Osteoblast (primary cell): Measurements from ENCODE around the gene MASTL. TPM values are rescaled to one million over a fixed set of nuclear protein-coding genes. Genes with fewer than 3 reads are reported as not detected.
A peak's percentile ranks its signal among the peaks of the same experiment; 100 is the strongest.

Experiments used
- DNase-seq: peaks from one replicate; pipeline ENCODE4 v3.0.0; 2011; ENCODE audit warnings: low spot score, mixed read lengths; ENCODE audit not compliant: insufficient read length; ENCODE audit errors: missing footprints
- H2AFZ ChIP-seq: 2 replicates; pipeline ENCODE4 v1.6.0; 2011; ENCODE audit warnings: mild to moderate bottlenecking, low read length
- H3K27ac ChIP-seq: 2 replicates; pipeline ENCODE4 v1.5.1; 2011; ENCODE audit warnings: mild to moderate bottlenecking, low read depth, low read length, moderate library complexity
- H3K27me3 ChIP-seq: 2 replicates; pipeline ENCODE4 v1.6.0; 2012; ENCODE audit warnings: mild to moderate bottlenecking, control low read depth, inconsistent platforms, low read length, moderate library complexity; ENCODE audit not compliant: insufficient read depth
- H3K36me3 ChIP-seq: 2 replicates; pipeline ENCODE4 v1.5.1; 2011; ENCODE audit warnings: mild to moderate bottlenecking, low read length, control low read depth, moderate library complexity; ENCODE audit not compliant: insufficient read depth
- H3K4me1 ChIP-seq: 2 replicates; pipeline ENCODE4 v1.5.1; 2011; ENCODE audit warnings: mild to moderate bottlenecking, low read length, control low read depth, moderate library complexity; ENCODE audit not compliant: insufficient read depth
- H3K4me2 ChIP-seq: 2 replicates; pipeline ENCODE4 v1.6.0; 2011; ENCODE audit warnings: mild to moderate bottlenecking, low read length; ENCODE audit not compliant: insufficient read depth
- H3K4me3 ChIP-seq: fragments of 200-600 bp; sonication (generic); 3 replicates; pipeline ENCODE4 v1.5.1; 2012; ENCODE audit warnings: mild to moderate bottlenecking, low read length, inconsistent platforms; ENCODE audit not compliant: insufficient read depth
- H3K79me2 ChIP-seq: 2 replicates; pipeline ENCODE4 v1.6.0; 2012; ENCODE audit warnings: mild to moderate bottlenecking, low read length, control low read depth, inconsistent platforms; ENCODE audit not compliant: insufficient read depth
- H3K9me3 ChIP-seq: 2 replicates; pipeline ENCODE4 v1.5.1; 2011; ENCODE audit warnings: low read depth, low read length, control low read depth
- H4K20me1 ChIP-seq: 2 replicates; pipeline ENCODE4 v1.6.0; 2012; ENCODE audit warnings: mild to moderate bottlenecking, low read length, control low read depth; ENCODE audit not compliant: insufficient read depth
- total RNA-seq: library from RNA; depleted of rRNA; stranded (reverse); fragments of >200 nt; gene quantifications from 2 replicates; pipeline ENCODE4 v1.2.3, GENCODE V29; 2012
- TF ChIP-seq, protein P1 (sequence below): IDR thresholded peaks from 2 replicates; pipeline ENCODE4 v1.5.1; 2011; ENCODE audit warnings: mild to moderate bottlenecking, low read depth, low read length, moderate library complexity; ENCODE audit errors: extremely low read depth

MASTL gene
- total RNA-seq, 1 donor, result 10.1 TPM

DNA sequence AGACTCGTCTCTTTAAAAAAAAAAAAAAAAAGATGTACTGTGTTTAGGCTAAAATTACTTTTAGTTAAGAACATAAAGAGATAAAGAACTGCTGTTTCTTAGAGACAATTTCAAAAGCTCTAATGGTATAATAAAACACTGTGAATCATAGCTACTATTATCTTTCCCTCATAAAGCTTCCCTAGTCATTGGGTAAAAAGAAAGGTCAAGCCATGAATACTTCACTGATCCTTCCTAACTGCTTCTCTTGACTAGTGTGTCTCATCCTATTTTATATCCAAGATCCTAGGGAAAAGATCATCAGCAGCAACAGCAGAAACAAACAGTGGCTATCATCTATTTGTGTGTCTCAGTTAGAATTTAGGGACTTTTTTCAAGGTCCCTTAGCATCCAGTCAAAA, 11.5 kb upstream of the MASTL start:
- no peak overlapping the region for H3K4me2 ChIP-seq
- H4K20me1 ChIP-seq, result peaks cover 25% of the 10 kb centered on the region
- no peaks in the 10 kb centered on the region for H3K9me3 ChIP-seq
- peaks cover 86% of the 10 kb centered on the region for H3K36me3 ChIP-seq
- no peaks in the 10 kb centered on the region for H3K27me3 ChIP-seq
- H3K4me3 ChIP-seq, result no peak overlapping the region
- H2AFZ ChIP-seq, result no peak overlapping the region
- peaks cover 62% of the 10 kb centered on the region for H3K79me2 ChIP-seq
- TF ChIP-seq, protein P1, sequence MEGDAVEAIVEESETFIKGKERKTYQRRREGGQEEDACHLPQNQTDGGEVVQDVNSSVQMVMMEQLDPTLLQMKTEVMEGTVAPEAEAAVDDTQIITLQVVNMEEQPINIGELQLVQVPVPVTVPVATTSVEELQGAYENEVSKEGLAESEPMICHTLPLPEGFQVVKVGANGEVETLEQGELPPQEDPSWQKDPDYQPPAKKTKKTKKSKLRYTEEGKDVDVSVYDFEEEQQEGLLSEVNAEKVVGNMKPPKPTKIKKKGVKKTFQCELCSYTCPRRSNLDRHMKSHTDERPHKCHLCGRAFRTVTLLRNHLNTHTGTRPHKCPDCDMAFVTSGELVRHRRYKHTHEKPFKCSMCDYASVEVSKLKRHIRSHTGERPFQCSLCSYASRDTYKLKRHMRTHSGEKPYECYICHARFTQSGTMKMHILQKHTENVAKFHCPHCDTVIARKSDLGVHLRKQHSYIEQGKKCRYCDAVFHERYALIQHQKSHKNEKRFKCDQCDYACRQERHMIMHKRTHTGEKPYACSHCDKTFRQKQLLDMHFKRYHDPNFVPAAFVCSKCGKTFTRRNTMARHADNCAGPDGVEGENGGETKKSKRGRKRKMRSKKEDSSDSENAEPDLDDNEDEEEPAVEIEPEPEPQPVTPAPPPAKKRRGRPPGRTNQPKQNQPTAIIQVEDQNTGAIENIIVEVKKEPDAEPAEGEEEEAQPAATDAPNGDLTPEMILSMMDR, result no peak
- DNase-seq, result peak; percentile 49
- peaks cover 4% of the 10 kb centered on the region for H3K4me1 ChIP-seq
- H3K27ac ChIP-seq, result no peak overlapping the region

DNA sequence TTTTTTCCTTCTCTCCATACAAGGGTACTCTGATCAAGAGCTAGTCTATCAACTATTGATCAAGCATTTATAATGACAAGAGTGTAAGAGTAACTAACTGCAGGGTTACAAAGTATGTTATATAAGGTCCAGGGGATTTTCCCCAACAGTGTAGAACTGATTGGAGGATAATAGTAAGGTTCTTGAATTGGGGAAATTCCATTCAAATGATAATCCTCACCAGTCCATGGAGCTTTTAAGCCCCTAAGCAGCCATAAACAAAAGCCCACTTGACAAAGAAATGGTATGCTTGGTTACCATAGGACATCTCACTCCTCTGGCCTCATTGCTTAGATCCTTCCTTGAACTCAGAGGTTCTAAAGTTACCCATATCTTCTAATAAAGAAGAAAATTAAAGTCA, 9.2 kb upstream of the MASTL start:
- Histone ChIP-seq H3K27me3 (no peaks in the 10 kb centered on the region), H3K27ac (no peak overlapping the region), H4K20me1 (peaks cover 42% of the 10 kb centered on the region), H3K9me3 (no peaks in the 10 kb centered on the region), H3K79me2 (peaks cover 79% of the 10 kb centered on the region), H3K4me1 (peaks cover 4% of the 10 kb centered on the region), H2AFZ (no peak overlapping the region), H3K4me2 (no peak overlapping the region), H3K36me3 (peaks cover 76% of the 10 kb centered on the region), H3K4me3 (no peak overlapping the region)
- TF ChIP-seq, protein P1, result no peak
- DNase-seq, result no peak

GRCh38 chr10:27147701-27148100, 7.5 kb upstream of the MASTL start:
- Histone ChIP-seq H4K20me1 (peaks cover 54% of the 10 kb centered on the region), H3K36me3 (peaks cover 60% of the 10 kb centered on the region)
- TF ChIP-seq, protein P1, result no peak

GRCh38 chr10:27150261-27150660, 4.9 kb upstream of the MASTL start:
- Histone ChIP-seq H3K36me3 (peaks cover 35% of the 10 kb centered on the region), H3K4me2 (no peak overlapping the region)

More at GRCh38 chr10:27147701-27148100, 7.5 kb upstream of the MASTL start:
- H3K4me3 ChIP-seq, result no peak overlapping the region
- no peak overlapping the region for H3K27ac ChIP-seq
- H3K79me2 ChIP-seq, result peaks cover 89% of the 10 kb centered on the region
- H2AFZ ChIP-seq, result no peak overlapping the region
- no peaks in the 10 kb centered on the region for H3K9me3 ChIP-seq
- H3K4me2 ChIP-seq, result no peak overlapping the region
- DNase-seq, result no peak
- no peaks in the 10 kb centered on the region for H3K27me3 ChIP-seq
- peaks cover 9% of the 10 kb centered on the region for H3K4me1 ChIP-seq

More at GRCh38 chr10:27150261-27150660, 4.9 kb upstream of the MASTL start:
- no peak overlapping the region for H3K4me3 ChIP-seq
- H3K79me2 ChIP-seq, result peaks cover 86% of the 10 kb centered on the region
- no peak for DNase-seq
- peaks cover 49% of the 10 kb centered on the region for H4K20me1 ChIP-seq
- H2AFZ ChIP-seq, result no peak overlapping the region
- H3K27ac ChIP-seq, result no peak overlapping the region
- peaks cover 10% of the 10 kb centered on the region for H3K4me1 ChIP-seq
- TF ChIP-seq, protein P1, result no peak
- no peaks in the 10 kb centered on the region for H3K27me3 ChIP-seq
- no peaks in the 10 kb centered on the region for H3K9me3 ChIP-seq
